Activated CD8-positive, alpha-beta memory T cell treated with anti-CD3 and anti-CD28 coated beads, Interleukin-2, amount 50 U/mL, for 48 hours (primary cell): Measurements from ENCODE around the gene UGT1A5.

Source experiments
- DNase-seq: peaks from one replicate; pipeline ENCODE4 v3.0.0-alpha.2; 2020

UGT1A5 gene

GRCh38 chr2:233811087-233811486, 98.4 kb downstream of the UGT1A5 start:
- DNase-seq, result peak; percentile 18

DNA sequence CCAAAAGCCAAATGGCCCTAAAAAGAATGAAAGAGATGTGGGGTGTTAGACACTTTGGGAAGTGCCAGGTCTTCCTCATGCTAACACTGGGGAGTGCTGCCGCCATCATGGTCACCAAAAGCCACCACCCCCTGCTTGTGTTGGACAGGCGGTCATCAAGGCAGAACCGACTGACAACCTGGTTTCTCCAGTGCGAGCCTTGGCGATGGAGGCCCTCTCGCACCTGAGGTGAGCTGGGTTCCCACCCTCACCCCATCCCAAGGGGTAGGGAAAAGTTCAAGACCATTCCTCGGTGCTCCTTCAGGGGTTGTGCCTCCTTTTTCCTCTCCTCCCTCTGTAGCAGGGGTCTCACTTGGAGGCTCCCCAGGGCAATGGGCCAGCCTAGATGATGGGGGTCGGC, 99.0 kb downstream of the UGT1A5 start:
- DNase-seq, result peak; percentile 15

- DNase-seq, result no peak
Measured at GRCh38 chr2:233813236-233814055, 100.7 kb downstream of the UGT1A5 start.

DNA sequence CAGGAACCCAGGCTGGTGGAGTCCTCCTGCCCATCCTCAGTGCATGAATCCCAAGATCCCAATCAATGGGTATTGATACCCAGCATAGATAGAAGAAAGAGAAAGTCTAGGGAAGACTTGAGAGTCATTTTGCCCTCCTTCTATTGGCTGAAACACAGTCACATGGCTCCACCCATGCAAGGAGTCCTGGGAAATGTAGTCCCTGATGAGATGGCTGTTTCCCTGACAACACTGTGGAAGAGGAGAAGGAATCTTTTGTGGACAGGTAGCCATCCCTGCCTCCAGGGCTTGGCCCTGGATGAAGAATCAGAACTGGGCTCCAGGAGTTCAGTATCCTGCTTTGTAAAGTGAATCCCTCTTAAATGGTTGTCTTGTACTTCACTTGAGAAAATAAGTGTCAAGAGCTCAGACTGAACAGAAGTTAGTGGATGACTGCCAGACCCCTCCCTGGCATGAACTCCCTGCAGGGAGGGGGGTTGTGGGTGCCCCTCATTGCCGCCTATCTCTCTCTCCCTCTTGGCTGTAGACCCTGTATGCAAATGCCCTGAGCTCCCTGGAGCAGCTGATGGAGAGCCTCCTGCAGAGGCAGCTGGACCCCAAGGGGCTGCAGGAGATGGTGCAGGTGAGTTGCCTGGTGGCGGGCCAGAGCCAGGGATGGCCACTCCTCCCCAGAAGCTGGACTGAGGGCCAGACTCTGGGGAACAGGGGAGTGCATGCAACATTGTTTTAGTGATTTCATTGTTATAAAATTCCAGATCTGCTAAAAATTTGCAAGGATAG, 101.5 kb downstream of the UGT1A5 start:
- DNase-seq, result no peak

GRCh38 chr2:233815861-233816260, 103.2 kb downstream of the UGT1A5 start:
- no peak for DNase-seq

DNA sequence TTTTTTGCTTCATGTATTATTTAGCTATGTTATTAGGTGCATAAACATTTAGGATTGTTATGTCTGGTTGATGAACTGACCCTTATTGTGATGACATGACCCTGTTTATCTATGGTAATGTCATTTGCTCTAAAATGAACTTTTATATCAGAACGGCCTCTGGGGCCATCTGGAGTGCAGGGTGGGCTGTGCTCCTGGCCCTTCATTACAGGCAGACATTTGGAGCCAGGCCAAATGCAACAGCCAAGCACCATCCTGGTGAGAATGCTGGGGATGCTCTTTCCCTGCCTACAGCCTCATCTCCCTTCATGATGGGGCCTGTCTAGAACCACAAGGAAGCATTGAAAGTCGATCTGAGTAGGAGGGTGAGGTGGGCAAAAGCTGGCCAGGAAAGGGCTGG, 103.6 kb downstream of the UGT1A5 start:
- DNase-seq, result no peak

DNA sequence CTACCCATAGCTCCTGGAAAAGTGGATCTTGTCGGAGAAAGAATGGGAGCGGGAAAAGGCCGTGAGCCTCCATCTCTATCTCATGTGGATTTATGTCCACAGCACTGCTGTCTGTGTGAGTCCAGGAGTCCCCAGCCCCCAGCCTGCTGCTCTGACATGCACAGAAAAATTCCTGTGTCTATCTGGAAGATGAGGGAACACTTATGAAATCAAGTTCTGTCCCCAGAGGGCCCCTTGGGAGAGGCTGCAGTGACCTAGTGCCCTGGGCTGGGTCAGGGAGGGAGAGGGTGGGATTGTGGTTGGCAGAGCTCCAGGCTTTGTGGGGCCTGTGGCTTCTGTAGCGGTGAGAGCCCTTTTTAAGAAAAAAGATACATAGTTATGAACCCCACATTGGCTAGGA, 104.1 kb downstream of the UGT1A5 start:
- DNase-seq, result no peak

DNA sequence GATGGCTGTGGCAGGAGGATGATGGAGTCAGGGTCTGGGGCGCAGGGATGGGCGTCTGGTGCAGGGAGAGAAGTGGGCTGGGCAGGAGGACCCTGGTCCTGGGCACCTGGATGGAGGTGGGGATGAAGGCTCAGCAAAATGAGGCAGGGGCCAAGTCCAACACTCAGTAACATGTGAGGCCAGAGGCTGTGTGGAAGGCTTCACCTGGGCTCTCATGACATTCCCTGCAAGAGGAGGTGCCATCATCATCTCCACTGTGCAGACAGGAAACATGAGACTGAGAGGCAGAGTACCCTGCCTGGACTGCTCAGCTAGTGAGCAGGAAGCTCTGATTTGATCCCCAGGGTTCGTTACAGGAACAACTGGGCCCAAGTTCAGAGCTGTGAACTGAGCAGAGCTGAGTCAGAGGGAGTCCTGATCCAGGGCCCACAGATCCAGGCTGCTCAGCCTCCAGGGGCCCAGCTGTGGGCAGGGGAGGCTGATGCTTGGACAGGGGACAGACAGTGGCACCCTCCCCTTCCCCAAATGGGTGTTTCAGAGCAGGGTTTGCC, 104.7 kb downstream of the UGT1A5 start:
- DNase-seq, result no peak

- DNase-seq, result no peak
Measured at GRCh38 chr2:233817995-233818638, 105.4 kb downstream of the UGT1A5 start.

- no peak for DNase-seq
Measured at GRCh38 chr2:233818639-233819621, 106.2 kb downstream of the UGT1A5 start.

- no peak for DNase-seq
Measured at GRCh38 chr2:233819884-233820773, 107.4 kb downstream of the UGT1A5 start.

DNA sequence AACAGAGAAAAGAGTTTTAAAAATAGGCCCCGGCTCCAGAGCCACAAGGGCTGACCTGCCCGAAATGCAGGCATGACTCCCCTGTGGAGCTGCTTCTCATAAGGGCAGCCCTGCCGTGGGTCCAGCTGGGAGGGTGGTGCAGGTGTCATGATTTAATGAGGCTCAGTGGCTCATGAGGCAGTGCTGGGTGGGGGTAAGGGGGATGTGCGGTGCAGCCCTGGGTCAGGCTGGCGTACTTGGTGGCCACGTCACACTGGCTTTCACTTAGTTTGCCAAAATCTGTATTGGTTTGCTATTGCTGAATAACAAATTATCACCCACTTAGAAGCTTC, 108.0 kb downstream of the UGT1A5 start:
- peak; percentile 38 for DNase-seq

DNA sequence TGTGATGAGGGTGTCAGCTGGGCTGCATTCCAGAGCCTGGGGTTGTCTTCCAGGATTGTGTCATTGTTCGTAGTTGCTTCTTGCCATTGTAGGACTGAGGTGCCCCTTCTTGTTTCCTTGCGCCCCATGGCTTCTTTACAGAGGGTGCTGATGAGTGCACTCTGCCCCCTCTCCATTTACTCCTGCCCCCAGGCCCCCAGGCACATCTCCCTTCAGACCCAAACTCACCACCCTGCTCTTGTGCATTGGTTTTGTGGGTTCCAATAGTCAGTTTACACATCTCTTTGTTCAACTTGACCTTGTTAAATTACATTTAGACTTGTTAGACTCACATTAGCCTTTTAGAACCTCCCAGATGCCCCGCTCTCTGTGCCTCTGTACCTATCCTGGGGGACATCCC, 108.5 kb downstream of the UGT1A5 start:
- DNase-seq, result peak; percentile 17

DNA sequence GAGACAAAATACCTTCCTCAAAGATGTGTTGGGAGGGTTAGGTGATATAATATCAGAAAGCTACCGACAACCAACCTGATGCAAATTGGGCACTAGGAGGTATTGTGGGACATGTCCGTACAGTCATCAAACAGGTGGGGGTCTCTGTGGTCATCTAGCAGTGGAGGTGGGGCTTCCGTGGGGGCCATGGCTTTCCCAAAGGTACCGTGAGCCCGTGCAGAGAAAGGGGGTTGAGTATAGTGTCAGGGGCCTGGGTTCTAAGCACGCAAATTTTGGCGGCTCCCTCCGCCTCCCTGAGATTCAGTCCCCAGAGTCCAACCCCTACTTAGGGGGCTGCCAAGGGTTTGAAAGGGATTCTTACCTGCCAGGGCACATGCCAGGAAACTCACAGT, 109.0 kb downstream of the UGT1A5 start:
- DNase-seq, result peak; percentile 6

- peak; percentile 36 for DNase-seq
Measured at GRCh38 chr2:233822101-233822771, 109.5 kb downstream of the UGT1A5 start.
